SK-N-SH (cell line): Measurements from ENCODE around the gene UNC79. TPM values are rescaled to one million over a fixed set of nuclear protein-coding genes. Genes with fewer than 3 reads are reported as not detected.

Experiments
- CTCF ChIA-PET: fragments of 300-600, 350-600 bp; formaldehyde crosslinking; extraction: SDS; loops from one replicate; lab custom pipeline; 2021; lab: Yijun Ruan, JAX
- POLR2A ChIA-PET: fragments of 350-600 bp; sonication (Branson Sonifier 250); formaldehyde crosslinking; extraction: SDS; loops from one replicate; lab custom pipeline; 2020; ENCODE audit warnings: antibody characterized with exemption, inconsistent platforms; lab: Yijun Ruan, JAX
- DNase-seq: peaks from one replicate; pipeline ENCODE4 v3.0.0; 2012
- H2AFZ ChIP-seq: fragments of 200-600 bp; sonication (generic); 2 replicates; pipeline ENCODE4 v1.8.1; 2016; ENCODE audit warnings: antibody characterized with exemption, mild to moderate bottlenecking, low read depth
- H3F3A ChIP-seq: fragments of 200-600 bp; sonication (generic); replicated peaks from 2 replicates; pipeline ENCODE3; 2016; ENCODE audit warnings: antibody characterized with exemption, mild to moderate bottlenecking; ENCODE audit not compliant: insufficient read depth
- H3K27ac ChIP-seq, 2 experiments: fragments of 200-500 bp in 1 of 2; fragments of 200-600 bp in 1 of 2; sonication (Bioruptor generic) in 1 of 2; sonication (generic), shearing (Covaris generic) in 1 of 2; 2 replicates each; pipeline versions ENCODE4 v1.5.1 to v1.6.1; 2014 to 2016; ENCODE audit warnings: low read depth in 2 of 2, inconsistent platforms in 1 of 2, low read length in 1 of 2, mild to moderate bottlenecking in 1 of 2, mixed read lengths in 1 of 2
- H3K27me3 ChIP-seq: fragments of 200-600 bp; sonication (generic), shearing (Covaris generic); 2 replicates; pipeline ENCODE4 v1.6.1; 2016; ENCODE audit warnings: mixed run types; ENCODE audit not compliant: insufficient read depth
- H3K36me3 ChIP-seq, 2 experiments: fragments of 200-500 bp in 1 of 2; fragments of 200-600 bp in 1 of 2; sonication (Bioruptor generic) in 1 of 2; sonication (generic) in 1 of 2; replicated peaks in 1 of 2; 2 replicates each; pipeline versions ENCODE3 to v1.5.1; 2014 to 2016; ENCODE audit warnings: low read length in 1 of 2, mild to moderate bottlenecking in 1 of 2; ENCODE audit not compliant: insufficient read depth in 2 of 2, control insufficient read depth in 1 of 2
- H3K4me1 ChIP-seq, 2 experiments: fragments of 200-500 bp in 1 of 2; fragments of 200-600 bp in 1 of 2; sonication (Bioruptor generic) in 1 of 2; sonication (generic), shearing (Covaris generic) in 1 of 2; 2 replicates each; pipeline versions ENCODE4 v1.5.1 to v1.6.1; 2014 to 2016; ENCODE audit warnings: low read depth in 1 of 2, low read length in 1 of 2, mixed run types in 1 of 2; ENCODE audit not compliant: insufficient read depth in 2 of 2, control insufficient read depth in 1 of 2
- H3K4me2 ChIP-seq: fragments of 200-600 bp; sonication (generic), shearing (Covaris generic); 2 replicates; pipeline ENCODE4 v1.6.1; 2017; ENCODE audit warnings: mixed run types
- H3K4me3 ChIP-seq, 2 experiments: fragments of 200-500 bp in 1 of 2; fragments of 200-600 bp in 1 of 2; sonication (Bioruptor generic) in 1 of 2; sonication (generic), shearing (Covaris generic) in 1 of 2; 2 replicates each; pipeline versions ENCODE4 v1.5.1 to v1.8.1; 2014 to 2016; ENCODE audit warnings: low read depth in 2 of 2, inconsistent platforms in 1 of 2, low read length in 1 of 2, mild to moderate bottlenecking in 1 of 2, mixed read lengths in 1 of 2, moderate library complexity in 1 of 2
- H3K79me2 ChIP-seq: fragments of 200-600 bp; sonication (generic); 2 replicates; pipeline ENCODE4 v1.8.1; 2017; ENCODE audit warnings: mild to moderate bottlenecking; ENCODE audit not compliant: insufficient read depth
- H3K9ac ChIP-seq: fragments of 200-600 bp; sonication (generic); 2 replicates; pipeline ENCODE4 v1.6.1; 2017; ENCODE audit warnings: mixed run types
- H3K9me2 ChIP-seq: fragments of 200-600 bp; sonication (generic); 2 replicates; pipeline ENCODE4 v1.6.1; 2017; ENCODE audit warnings: mixed run types
- H3K9me3 ChIP-seq: fragments of 200-600 bp; sonication (generic); 2 replicates; pipeline ENCODE4 v1.6.1; 2017; ENCODE audit warnings: mixed run types, mild to moderate bottlenecking, moderate library complexity
- H4K20me1 ChIP-seq: fragments of 200-600 bp; sonication (generic); 2 replicates; pipeline ENCODE4 v1.6.1; 2017; ENCODE audit warnings: mild to moderate bottlenecking, mixed run types; ENCODE audit not compliant: insufficient read depth
- EP300 ChIP-seq, 2 experiments: IDR thresholded peaks; 2 replicates each; pipeline versions ENCODE4 v1.4.0 to v1.6.1; 2012; ENCODE audit warnings: borderline replicate concordance in 1 of 2, low read depth in 1 of 2, low read length in 1 of 2
- FOSL2 ChIP-seq: IDR thresholded peaks from 2 replicates; pipeline ENCODE4 v1.4.0; 2012; ENCODE audit warnings: low read depth, mild to moderate bottlenecking, moderate library complexity, borderline replicate concordance
- FOXJ3 ChIP-seq: sonication (generic); formaldehyde crosslinking; IDR thresholded peaks from 2 replicates; pipeline ENCODE4 v1.5.1; 2020; ENCODE audit warnings: mild to moderate bottlenecking, missing genetic modification reagents
- GATA2 ChIP-seq: sonication (generic); formaldehyde crosslinking; IDR thresholded peaks from 2 replicates; pipeline ENCODE4 v1.5.0; 2020; ENCODE audit warnings: mild to moderate bottlenecking, missing genetic modification reagents
- JUND ChIP-seq: IDR thresholded peaks from 2 replicates; pipeline ENCODE4 v1.4.0; 2012
- MXI1 ChIP-seq: IDR thresholded peaks from 2 replicates; pipeline ENCODE4 v1.6.1; 2012; ENCODE audit warnings: mild to moderate bottlenecking, low read depth, low read length, improper control_type of control experiment
- NRF1 ChIP-seq: IDR thresholded peaks from 2 replicates; pipeline ENCODE4 v1.6.1; 2012; ENCODE audit warnings: low read depth, mild to moderate bottlenecking, low read length
- RCOR1 ChIP-seq: fragments of 150-350 bp; IDR thresholded peaks from 2 replicates; pipeline ENCODE4 v1.6.1; 2017; ENCODE audit warnings: antibody characterized with exemption, low read length
- TCF12 ChIP-seq: IDR thresholded peaks from 2 replicates; pipeline ENCODE4 v1.4.0; 2012
- WGBS: methylation state at CpG from one replicate; pipeline ENCODE4 v1.1.6; 2017; ENCODE audit warnings: low lambda C conversion rate; 5-methylcytosine and 5-hydroxymethylcytosine counted together
- polyA plus RNA-seq, 3 experiments: library from polyadenylated mRNA; depleted of rRNA; stranded (reverse); fragments of >200 nt; gene quantifications; 2 replicates each; pipeline ENCODE4 v1.2.3, GENCODE V29; 2012
- TF ChIP-seq, protein P1 (sequence below): fragments of 150-350 bp; IDR thresholded peaks from 2 replicates; pipeline ENCODE4 v1.6.1; 2016; ENCODE audit warnings: mild to moderate bottlenecking, low read depth, low read length
- TF ChIP-seq, protein P2 (sequence below): IDR thresholded peaks from 2 replicates; pipeline ENCODE4 v1.6.1; 2012; ENCODE audit warnings: mild to moderate bottlenecking, low read depth, low read length, moderate library complexity
- TF ChIP-seq, protein P3 (sequence below): IDR thresholded peaks from 2 replicates; pipeline ENCODE4 v1.4.0; 2012; ENCODE audit warnings: low read depth, borderline replicate concordance

Gene UNC79
- polyA plus RNA-seq, 1 of the 3 experiments (the other 2 are of a cell fraction), result 0.10 TPM

DNA sequence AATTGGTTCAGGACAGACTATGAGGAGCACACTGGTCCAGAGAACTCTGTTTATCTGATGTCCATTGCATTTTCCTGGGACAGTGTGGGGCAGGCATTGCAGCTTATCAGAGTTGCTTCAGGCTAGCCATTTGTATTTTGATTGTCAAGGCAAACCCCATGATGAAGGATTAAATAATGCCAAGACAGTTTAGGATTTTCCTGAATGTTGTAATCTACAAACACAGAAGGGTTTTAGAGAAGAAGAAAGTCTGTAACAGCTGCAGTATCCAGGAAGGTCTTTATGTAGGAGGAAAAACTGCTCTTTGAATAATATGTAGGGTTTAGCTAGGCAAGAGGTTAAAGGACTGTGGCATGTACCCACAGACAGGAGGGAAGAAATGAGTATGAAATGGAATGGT is 32.2 kb upstream of the UNC79 start:
- no peak for TF ChIP-seq FOSL2
- TF ChIP-seq, protein P1, sequence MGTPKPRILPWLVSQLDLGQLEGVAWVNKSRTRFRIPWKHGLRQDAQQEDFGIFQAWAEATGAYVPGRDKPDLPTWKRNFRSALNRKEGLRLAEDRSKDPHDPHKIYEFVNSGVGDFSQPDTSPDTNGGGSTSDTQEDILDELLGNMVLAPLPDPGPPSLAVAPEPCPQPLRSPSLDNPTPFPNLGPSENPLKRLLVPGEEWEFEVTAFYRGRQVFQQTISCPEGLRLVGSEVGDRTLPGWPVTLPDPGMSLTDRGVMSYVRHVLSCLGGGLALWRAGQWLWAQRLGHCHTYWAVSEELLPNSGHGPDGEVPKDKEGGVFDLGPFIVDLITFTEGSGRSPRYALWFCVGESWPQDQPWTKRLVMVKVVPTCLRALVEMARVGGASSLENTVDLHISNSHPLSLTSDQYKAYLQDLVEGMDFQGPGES, result no peak
- Histone ChIP-seq H2AFZ (no peak overlapping the region), H3K4me1 (no peaks in the 10 kb centered on the region), H3K9me2 (no peaks in the 10 kb centered on the region), H3K27ac (no peak overlapping the region), H3K4me2 (no peak overlapping the region), H4K20me1 (no peaks in the 10 kb centered on the region), H3K9me3 (no peaks in the 10 kb centered on the region), H3K9ac (no peak overlapping the region), H3F3A (no peaks in the 10 kb centered on the region), H3K27me3 (no peaks in the 10 kb centered on the region), H3K79me2 (no peaks in the 10 kb centered on the region), H3K36me3 (no peaks in the 10 kb centered on the region), H3K4me3 (no peak overlapping the region)
- CTCF ChIA-PET, result interaction anchor here (1.0 kb wide), 1 partner anchor 10 kb away, joined by 4 read pairs; no protein-coding TSS in a partner anchor
- POLR2A ChIA-PET, result no interaction called here
- no peak for DNase-seq

DNA sequence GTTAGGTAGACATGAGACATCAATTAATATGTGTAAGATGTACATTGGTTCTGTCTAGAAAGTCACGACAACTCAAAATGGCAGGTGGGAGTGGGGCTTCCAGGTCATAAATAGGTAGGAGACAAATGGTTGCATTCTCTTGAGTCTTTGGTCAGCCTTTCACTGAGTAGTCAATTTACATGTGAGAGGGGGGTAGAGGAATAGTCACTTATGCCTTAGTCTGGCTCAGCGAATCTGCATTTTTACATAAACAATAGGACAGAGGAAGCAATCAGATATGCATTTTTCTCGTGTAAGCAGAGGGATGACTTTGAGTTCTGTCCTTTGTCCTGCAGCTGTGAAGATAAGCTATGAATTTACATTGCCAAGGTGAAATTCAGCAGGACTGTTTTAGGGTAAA is 27.8 kb upstream of the UNC79 start:
- 36% methylated on average over 3 of the region's 3 CpGs for WGBS
- POLR2A ChIA-PET, result no interaction called here
- H3K27ac ChIP-seq, result no peak overlapping the region

More for the DNA sequence above, 27.8 kb upstream of the UNC79 start:
- no peaks in the 10 kb centered on the region for H3K27me3 ChIP-seq
- no peaks in the 10 kb centered on the region for H4K20me1 ChIP-seq
- no peaks in the 10 kb centered on the region for H3K9me3 ChIP-seq
- no peak overlapping the region for H3K9ac ChIP-seq
- TF ChIP-seq, protein P2, sequence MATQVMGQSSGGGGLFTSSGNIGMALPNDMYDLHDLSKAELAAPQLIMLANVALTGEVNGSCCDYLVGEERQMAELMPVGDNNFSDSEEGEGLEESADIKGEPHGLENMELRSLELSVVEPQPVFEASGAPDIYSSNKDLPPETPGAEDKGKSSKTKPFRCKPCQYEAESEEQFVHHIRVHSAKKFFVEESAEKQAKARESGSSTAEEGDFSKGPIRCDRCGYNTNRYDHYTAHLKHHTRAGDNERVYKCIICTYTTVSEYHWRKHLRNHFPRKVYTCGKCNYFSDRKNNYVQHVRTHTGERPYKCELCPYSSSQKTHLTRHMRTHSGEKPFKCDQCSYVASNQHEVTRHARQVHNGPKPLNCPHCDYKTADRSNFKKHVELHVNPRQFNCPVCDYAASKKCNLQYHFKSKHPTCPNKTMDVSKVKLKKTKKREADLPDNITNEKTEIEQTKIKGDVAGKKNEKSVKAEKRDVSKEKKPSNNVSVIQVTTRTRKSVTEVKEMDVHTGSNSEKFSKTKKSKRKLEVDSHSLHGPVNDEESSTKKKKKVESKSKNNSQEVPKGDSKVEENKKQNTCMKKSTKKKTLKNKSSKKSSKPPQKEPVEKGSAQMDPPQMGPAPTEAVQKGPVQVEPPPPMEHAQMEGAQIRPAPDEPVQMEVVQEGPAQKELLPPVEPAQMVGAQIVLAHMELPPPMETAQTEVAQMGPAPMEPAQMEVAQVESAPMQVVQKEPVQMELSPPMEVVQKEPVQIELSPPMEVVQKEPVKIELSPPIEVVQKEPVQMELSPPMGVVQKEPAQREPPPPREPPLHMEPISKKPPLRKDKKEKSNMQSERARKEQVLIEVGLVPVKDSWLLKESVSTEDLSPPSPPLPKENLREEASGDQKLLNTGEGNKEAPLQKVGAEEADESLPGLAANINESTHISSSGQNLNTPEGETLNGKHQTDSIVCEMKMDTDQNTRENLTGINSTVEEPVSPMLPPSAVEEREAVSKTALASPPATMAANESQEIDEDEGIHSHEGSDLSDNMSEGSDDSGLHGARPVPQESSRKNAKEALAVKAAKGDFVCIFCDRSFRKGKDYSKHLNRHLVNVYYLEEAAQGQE, result no peak
- TF ChIP-seq EP300 (IDR thresholded peaks at IDR 0.05; ENCODE audit: borderline replicate concordance in 1 of 2, low read depth in 1 of 2, low read length in 1 of 2) (no peak), GATA2 (CRISPR knock-in tag) (no peak), RCOR1 (no peak), FOXJ3 (no peak), MXI1 (no peak), JUND (no peak), NRF1 (no peak), TCF12 (no peak)
- TF ChIP-seq, protein P1, result no peak
- TF ChIP-seq, protein P3, sequence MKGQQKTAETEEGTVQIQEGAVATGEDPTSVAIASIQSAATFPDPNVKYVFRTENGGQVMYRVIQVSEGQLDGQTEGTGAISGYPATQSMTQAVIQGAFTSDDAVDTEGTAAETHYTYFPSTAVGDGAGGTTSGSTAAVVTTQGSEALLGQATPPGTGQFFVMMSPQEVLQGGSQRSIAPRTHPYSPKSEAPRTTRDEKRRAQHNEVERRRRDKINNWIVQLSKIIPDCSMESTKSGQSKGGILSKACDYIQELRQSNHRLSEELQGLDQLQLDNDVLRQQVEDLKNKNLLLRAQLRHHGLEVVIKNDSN, result no peak
- CTCF ChIA-PET, result interaction anchor here (0.7 kb wide), 1 partner anchor 565 kb away, joined by 3 read pairs; no protein-coding TSS in a partner anchor
- no peak for DNase-seq
- H3K4me2 ChIP-seq, result no peak overlapping the region
- H3K4me1 ChIP-seq, result no peaks in the 10 kb centered on the region
- H3K79me2 ChIP-seq, result no peaks in the 10 kb centered on the region
- no peak overlapping the region for H3K4me3 ChIP-seq
- H2AFZ ChIP-seq, result no peak overlapping the region
- no peaks in the 10 kb centered on the region for H3K9me2 ChIP-seq
- H3F3A ChIP-seq, result no peaks in the 10 kb centered on the region
- H3K36me3 ChIP-seq, result no peaks in the 10 kb centered on the region
